Neural cell (in vitro differentiated cells): ENCODE measurements around the gene MUC6. TPM values are rescaled to one million over a fixed set of nuclear protein-coding genes. Genes with fewer than 3 reads are reported as not detected.

ENCODE experiments used
- H2AFZ ChIP-seq: fragments of 200-600, 300-800 bp; sonication (generic), shearing (Covaris generic); 2 replicates; pipeline ENCODE4 v1.6.0; 2014; ENCODE audit warnings: low read depth, mild to moderate bottlenecking, antibody characterized with exemption, low read length, moderate library complexity
- H3F3A ChIP-seq: fragments of 200-600 bp; shearing (Covaris generic); 2 replicates; pipeline ENCODE4 v1.6.1; 2016; ENCODE audit warnings: mild to moderate bottlenecking, moderate library complexity, mixed read lengths, antibody characterized with exemption, low read length; ENCODE audit not compliant: insufficient read depth, poor library complexity, severe bottlenecking
- H3K27ac ChIP-seq: fragments of 200-600, 300-800 bp; sonication (generic), shearing (Covaris generic); 2 replicates; pipeline ENCODE4 v1.5.1; 2014; ENCODE audit warnings: mild to moderate bottlenecking, low read length, moderate library complexity
- H3K27me3 ChIP-seq: fragments of 300-800, 200-600 bp; sonication (generic), shearing (Covaris generic); 2 replicates; pipeline ENCODE4 v1.6.0; 2014; ENCODE audit warnings: mild to moderate bottlenecking, low read depth, low read length, moderate library complexity; ENCODE audit not compliant: insufficient read depth
- H3K36me3 ChIP-seq: fragments of 300-800, 200-600 bp; sonication (generic), shearing (Covaris generic); 2 replicates; pipeline ENCODE4 v1.5.1; 2014; ENCODE audit warnings: mild to moderate bottlenecking, antibody characterized with exemption, low read length, moderate library complexity; ENCODE audit not compliant: insufficient read depth
- H3K4me2 ChIP-seq: fragments of 300-800, 200-600 bp; sonication (generic), shearing (Covaris generic); 2 replicates; pipeline ENCODE4 v1.6.0; 2014; ENCODE audit warnings: mild to moderate bottlenecking, low read length
- H3K4me3 ChIP-seq: fragments of 300-800, 200-600 bp; sonication (generic), shearing (Covaris generic); 2 replicates; pipeline ENCODE4 v1.5.1; 2014; ENCODE audit warnings: mild to moderate bottlenecking, low read length, moderate library complexity
- H3K79me2 ChIP-seq: fragments of 200-600 bp; shearing (Covaris generic); replicated peaks from 2 replicates; pipeline ENCODE4 v1.6.0; 2014; ENCODE audit warnings: mild to moderate bottlenecking, low read length, moderate library complexity; ENCODE audit not compliant: insufficient read depth
- H3K9ac ChIP-seq: fragments of 300-800, 200-600 bp; sonication (generic), shearing (Covaris generic); 2 replicates; pipeline ENCODE4 v1.6.1; 2016; ENCODE audit warnings: mild to moderate bottlenecking, low read length, mixed read lengths
- H3K9me2 ChIP-seq: fragments of 200-600 bp; shearing (Covaris generic); 2 replicates; pipeline ENCODE4 v1.6.1; 2016; ENCODE audit warnings: mild to moderate bottlenecking, low read length, mixed read lengths; ENCODE audit not compliant: insufficient read depth
- H3K9me3 ChIP-seq: fragments of 200-600, 300-800 bp; sonication (generic), shearing (Covaris generic); 2 replicates; pipeline ENCODE4 v1.6.1; 2016; ENCODE audit warnings: mild to moderate bottlenecking, mixed run types, low read length, moderate library complexity, mixed read lengths
- H4K20me1 ChIP-seq: fragments of 200-600 bp; shearing (Covaris generic); 2 replicates; pipeline ENCODE4 v1.6.1; 2016; ENCODE audit warnings: mild to moderate bottlenecking, mixed run types; ENCODE audit not compliant: insufficient read depth
- CTCF ChIP-seq: fragments of 450-650 bp; IDR thresholded peaks from 2 replicates; pipeline ENCODE4 v1.5.1; 2014; ENCODE audit warnings: antibody characterized with exemption, mild to moderate bottlenecking, moderate library complexity; ENCODE audit not compliant: poor library complexity, severe bottlenecking
- EP300 ChIP-seq: fragments of 450-650 bp; conservative IDR thresholded peaks from 2 replicates; pipeline ENCODE4 v1.6.1; 2014; ENCODE audit warnings: antibody characterized with exemption, mild to moderate bottlenecking, moderate library complexity; ENCODE audit not compliant: poor library complexity, severe bottlenecking
- EZH2 ChIP-seq: fragments of 200-600, 300-800 bp; shearing (Covaris generic), sonication (generic); IDR thresholded peaks from 2 replicates; pipeline ENCODE4 v1.6.1; 2014; ENCODE audit warnings: antibody characterized with exemption, low read length, borderline replicate concordance, mild to moderate bottlenecking; ENCODE audit not compliant: insufficient read depth, poor library complexity, severe bottlenecking
- MXI1 ChIP-seq: fragments of 450-650 bp; conservative IDR thresholded peaks from 2 replicates; pipeline ENCODE4 v1.6.1; 2014; ENCODE audit warnings: antibody characterized with exemption, mild to moderate bottlenecking; ENCODE audit not compliant: poor library complexity, severe bottlenecking
- POLR2AphosphoS5 ChIP-seq: IDR thresholded peaks from 2 replicates; pipeline ENCODE4 v1.6.1; 2012
- RAD21 ChIP-seq: fragments of 450-650 bp; conservative IDR thresholded peaks from 2 replicates; pipeline ENCODE4 v1.6.1; 2014; ENCODE audit warnings: antibody characterized with exemption, mild to moderate bottlenecking, moderate library complexity
- REST ChIP-seq: IDR thresholded peaks from 2 replicates; pipeline ENCODE4 v1.6.1; 2012; ENCODE audit warnings: borderline replicate concordance
- SMC3 ChIP-seq: fragments of 450-650 bp; conservative IDR thresholded peaks from 2 replicates; pipeline ENCODE4 v1.6.1; 2014; ENCODE audit warnings: antibody characterized with exemption, mild to moderate bottlenecking, moderate library complexity; ENCODE audit not compliant: poor library complexity
- TAF1 ChIP-seq: IDR thresholded peaks from 2 replicates; pipeline ENCODE4 v1.6.1; 2012; ENCODE audit warnings: low read depth
- polyA plus RNA-seq: library from polyadenylated mRNA; depleted of rRNA; stranded (reverse); fragments of >200 nt; gene quantifications from 2 replicates; pipeline ENCODE4 v1.2.3, GENCODE V29; 2014

MUC6 gene
- polyA plus RNA-seq, 1 donor from 2014 or later = not detected

- no peaks in the 10 kb centered on the region for H4K20me1 ChIP-seq
- no peaks in the 10 kb centered on the region for H3K79me2 ChIP-seq
- H2AFZ ChIP-seq = no peak overlapping the region
- H3F3A ChIP-seq = no peaks in the 10 kb centered on the region
- H3K9me3 ChIP-seq = no peaks in the 10 kb centered on the region
- H3K4me2 ChIP-seq = no peak overlapping the region
- H3K9ac ChIP-seq = no peak overlapping the region
- no peaks in the 10 kb centered on the region for H3K27me3 ChIP-seq
- no peaks in the 10 kb centered on the region for H3K9me2 ChIP-seq
- H3K4me3 ChIP-seq = no peak overlapping the region
- H3K27ac ChIP-seq = no peak overlapping the region
- no peaks in the 10 kb centered on the region for H3K36me3 ChIP-seq
- no peak for TF ChIP-seq CTCF
- no peak for TF ChIP-seq SMC3
- TF ChIP-seq MXI1 = no peak
- TF ChIP-seq POLR2AphosphoS5 = no peak
- TF ChIP-seq REST = no peak
- TF ChIP-seq RAD21 = no peak
- no peak for TF ChIP-seq EZH2
- no peak for TF ChIP-seq TAF1
Measured at GRCh38 chr11:1076061-1076665, 39.6 kb upstream of the MUC6 start.

DNA sequence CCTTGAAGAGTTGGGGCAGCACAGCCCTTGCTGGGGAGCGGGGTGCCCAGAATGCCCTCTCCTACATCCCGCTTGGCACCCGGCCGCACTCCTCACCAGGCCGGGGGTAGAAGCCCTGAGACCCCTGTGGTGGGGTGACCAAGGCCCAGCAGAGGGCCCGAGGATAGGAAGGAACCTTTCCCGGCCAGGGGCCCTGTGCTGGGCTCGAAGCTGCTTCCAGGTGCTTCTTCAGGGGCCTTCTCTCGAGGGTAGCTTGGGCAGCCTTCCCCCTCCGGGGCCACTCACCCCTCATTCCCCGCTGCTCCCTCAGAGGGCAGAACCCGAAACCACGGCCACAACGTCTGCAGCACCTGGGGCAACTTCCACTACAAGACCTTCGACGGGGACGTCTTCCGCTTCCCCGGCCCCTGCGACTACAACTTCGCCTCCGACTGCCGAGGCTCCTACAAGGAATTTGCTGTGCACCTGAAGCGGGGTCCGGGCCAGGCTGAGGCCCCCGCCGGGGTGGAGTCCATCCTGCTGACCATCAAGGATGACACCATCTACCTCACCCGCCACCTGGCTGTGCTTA is 38.9 kb upstream of the MUC6 start:
- no peak overlapping the region for H3K9ac ChIP-seq
- no peaks in the 10 kb centered on the region for H4K20me1 ChIP-seq
- TF ChIP-seq RAD21 (no peak), REST (no peak), SMC3 (no peak), MXI1 (no peak), EP300 (no peak), TAF1 (no peak), CTCF (no peak), EZH2 (no peak), POLR2AphosphoS5 (no peak)
- H3K4me2 ChIP-seq = no peak overlapping the region
- H3K4me3 ChIP-seq = no peak overlapping the region
- H3K27me3 ChIP-seq = no peaks in the 10 kb centered on the region
- H3K79me2 ChIP-seq = no peaks in the 10 kb centered on the region
- no peaks in the 10 kb centered on the region for H3K9me3 ChIP-seq
- H2AFZ ChIP-seq = no peak overlapping the region
- H3K27ac ChIP-seq = no peak overlapping the region
- H3K9me2 ChIP-seq = no peaks in the 10 kb centered on the region
- no peaks in the 10 kb centered on the region for H3F3A ChIP-seq
- no peaks in the 10 kb centered on the region for H3K36me3 ChIP-seq
